A549 (cell line): ENCODE data around the gene AP2A2. TPM values are rescaled to one million over a fixed set of nuclear protein-coding genes. Genes with fewer than 3 reads are reported as not detected.
A peak's percentile ranks its signal among the peaks of the same experiment; 100 is the strongest.

Experiments used
- ATAC-seq, 2 experiments: fragments of 200-7000 bp in 1 of 2; fragments of >200 bp in 1 of 2; cut with Nextera tagmentation in 1 of 2; cut with Tn5 transposase in 1 of 2; 3 replicates each; pipeline versions ENCODE4 v1.8.0 to v1.9.1; 2018 to 2020; ENCODE audit warnings: mild to moderate bottlenecking in 1 of 2, moderate library complexity in 1 of 2
- CTCF ChIA-PET: fragments of 300-600 bp; sonication (Branson Sonifier 250); formaldehyde crosslinking; extraction: SDS; loops from one replicate; lab custom pipeline; 2021; ENCODE audit warnings: antibody characterized with exemption, inconsistent platforms; lab: Yijun Ruan, JAX
- POLR2A ChIA-PET: fragments of 350-600 bp; formaldehyde crosslinking; extraction: SDS; loops from one replicate; lab custom pipeline; 2021; ENCODE audit warnings: antibody characterized with exemption, inconsistent platforms; lab: Yijun Ruan, JAX
- DNase-seq, 2 experiments: peaks; one replicate each; pipeline versions ENCODE4 v3.0.0 to v3.0.0-alpha.2; 2011 to 2016; ENCODE audit warnings: low read depth in 1 of 2, low spot score in 1 of 2
- FAIRE-seq: peaks from 2 replicates; lab custom pipeline; 2011; peaks lifted over from hg19 to GRCh38; lab: Jason Lieb, UNC
- H3K27ac ChIP-seq, 2 experiments: fragments of >200 bp; sonication (Bioruptor Twin); formaldehyde crosslinking; 3 replicates each; pipeline ENCODE4 v1.5.1; 2016 to 2017
- H3K4me1 ChIP-seq: fragments of >200 bp; sonication (Bioruptor Twin); formaldehyde crosslinking; 3 replicates; pipeline ENCODE4 v1.6.1; 2016
- H3K4me2 ChIP-seq: fragments of >200 bp; sonication (Bioruptor Twin); formaldehyde crosslinking; 3 replicates; pipeline ENCODE4 v1.6.1; 2016
- H3K4me3 ChIP-seq: fragments of >200 bp; sonication (Bioruptor Twin); formaldehyde crosslinking; 3 replicates; pipeline ENCODE4 v1.5.1; 2016
- H3K9me3 ChIP-seq: fragments of >200 bp; sonication (Bioruptor Twin); formaldehyde crosslinking; 3 replicates; pipeline ENCODE4 v1.6.1; 2016
- ATOH8 ChIP-seq: fragments of 250-450 bp; sonication (Bioruptor Pico); IDR thresholded peaks from 2 replicates; pipeline ENCODE4 v1.5.0; 2020; ENCODE audit warnings: low read depth, mild to moderate bottlenecking, moderate library complexity
- CEBPB ChIP-seq, 2 experiments: fragments of >200 bp in 1 of 2; sonication (Bioruptor Twin) in 1 of 2; formaldehyde crosslinking in 1 of 2; IDR thresholded peaks; 2 replicates each; pipeline ENCODE4 v1.6.1; 2012 to 2016
- CTCF ChIP-seq: fragments of >200 bp; sonication (Bioruptor Twin); formaldehyde crosslinking; IDR thresholded peaks from 3 replicates; pipeline ENCODE4 v1.5.1; 2016
- EHMT2 ChIP-seq: fragments of 200-600 bp; sonication (generic); IDR thresholded peaks from 2 replicates; pipeline ENCODE4 v1.6.1; 2016; ENCODE audit warnings: antibody characterized with exemption, low read depth, mild to moderate bottlenecking, moderate library complexity
- ESRRA ChIP-seq: fragments of 150-350 bp; IDR thresholded peaks from 2 replicates; pipeline ENCODE4 v1.6.1; 2014; ENCODE audit warnings: mild to moderate bottlenecking, low read length, borderline replicate concordance
- FOSB ChIP-seq: fragments of 250-450 bp; sonication (Bioruptor Pico); IDR thresholded peaks from 2 replicates; pipeline ENCODE4 v1.5.0; 2020; ENCODE audit warnings: mild to moderate bottlenecking, moderate library complexity
- FOXS1 ChIP-seq: fragments of 250-450 bp; sonication (Bioruptor Pico); IDR thresholded peaks from 2 replicates; pipeline ENCODE4 v1.5.0; 2020; ENCODE audit warnings: mild to moderate bottlenecking, moderate library complexity
- GATA3 ChIP-seq: IDR thresholded peaks from 2 replicates; pipeline ENCODE4 v1.6.1; 2012; ENCODE audit warnings: borderline replicate concordance
- HEYL ChIP-seq: fragments of 250-450 bp; sonication (Bioruptor Pico); IDR thresholded peaks from 2 replicates; pipeline ENCODE4 v1.8.0; 2021; ENCODE audit warnings: mild to moderate bottlenecking, moderate library complexity
- HOXB13 ChIP-seq: fragments of 250-450 bp; sonication (Bioruptor Pico); IDR thresholded peaks from 2 replicates; pipeline ENCODE4 v1.5.0; 2020; ENCODE audit warnings: low read depth, mild to moderate bottlenecking, moderate library complexity
- HOXB5 ChIP-seq: fragments of 250-450 bp; sonication (Bioruptor Pico); IDR thresholded peaks from 2 replicates; pipeline ENCODE4 v1.5.0; 2020; ENCODE audit warnings: mild to moderate bottlenecking, moderate library complexity
- NFE2L2 ChIP-seq: fragments of 150-350 bp; conservative IDR thresholded peaks from 2 replicates; pipeline ENCODE4 v1.6.1; 2014; ENCODE audit warnings: low read length
- NPAS2 ChIP-seq: fragments of 250-450 bp; sonication (Bioruptor Pico); IDR thresholded peaks from 2 replicates; pipeline ENCODE4 v1.8.0; 2022; ENCODE audit warnings: mild to moderate bottlenecking, moderate library complexity, borderline replicate concordance
- NR3C1 ChIP-seq: fragments of >200 bp; sonication (Bioruptor Twin); formaldehyde crosslinking; IDR thresholded peaks from 3 replicates; pipeline ENCODE4 v1.6.1; 2017
- RARB ChIP-seq: fragments of 250-450 bp; sonication (Bioruptor Pico); IDR thresholded peaks from 2 replicates; pipeline ENCODE4 v1.8.0; 2021; ENCODE audit warnings: mild to moderate bottlenecking, moderate library complexity
- REST ChIP-seq: fragments of 200-600 bp; sonication (generic); IDR thresholded peaks from 2 replicates; pipeline ENCODE4 v1.6.1; 2016; ENCODE audit warnings: antibody characterized with exemption, mild to moderate bottlenecking, moderate library complexity
- TP53 ChIP-seq: fragments of 250-450 bp; sonication (Bioruptor Pico); IDR thresholded peaks from 2 replicates; pipeline ENCODE4 v1.5.0; 2021; ENCODE audit warnings: mild to moderate bottlenecking, moderate library complexity
- ZNF302 ChIP-seq: fragments of 250-450 bp; sonication (Bioruptor Pico); IDR thresholded peaks from 2 replicates; pipeline ENCODE4 v1.9.0; 2021; ENCODE audit warnings: inconsistent platforms, mild to moderate bottlenecking, moderate library complexity
- WGBS: methylation state at CpG from one replicate; pipeline ENCODE4 v1.1.6; 2017; ENCODE audit errors: missing lambda C conversion rate; 5-methylcytosine and 5-hydroxymethylcytosine counted together
- polyA plus RNA-seq, 4 experiments: library from polyadenylated mRNA; depleted of rRNA in 3 of 4; stranded (reverse); fragments of >200 nt; fragmentation: RNase III in 1 of 4; extraction: RNeasy Plus Mini Kit Qiagen cat#74134 plus additional on column Dnase treatment in 1 of 4; gene quantifications; 2 replicates in 3 of 4; 3 replicates in 1 of 4; pipeline ENCODE4 v1.2.3, GENCODE V29; 2011 to 2017

Gene AP2A2
- polyA plus RNA-seq, 2 of the 4 experiments (the other 2 are of a cell fraction): 39.4 to 60.4 TPM

GRCh38 chr11:1053121-1053901, 127.6 kb downstream of the AP2A2 start:
- H3K4me3 ChIP-seq: no peak overlapping the region
- H3K9me3 ChIP-seq: no peaks in the 10 kb centered on the region
- H3K4me2 ChIP-seq: peak overlapping the region; percentile 54; the same call in 2 of the 3 replicates
- no peak for TF ChIP-seq NFE2L2
- TF ChIP-seq ATOH8: no peak
- TF ChIP-seq CTCF: no peak
- TF ChIP-seq TP53: no peak
- TF ChIP-seq HEYL (CRISPR knock-in tag): no peak
- no peak for TF ChIP-seq ESRRA
- TF ChIP-seq GATA3: no peak
- ChIA-PET POLR2A (no interaction called here), CTCF (interaction anchor here (1.0 to 3.9 kb wide), 7 partner anchors 10 to 205 kb away, joined by 3 to 38 read pairs (median 7); no protein-coding TSS in a partner anchor)
- DNase-seq (no peak), ATAC-seq (0 out of 6 replicates have a peak, but pooled peaks of 1 of the 2 experiments have one; percentile 9), FAIRE-seq (no peak)
- H3K27ac ChIP-seq: peak overlapping the region; percentile 57 to 81; a peak in 5 of 6 replicates
- 72% methylated on average over 21 of the region's 25 CpGs for WGBS
- H3K4me1 ChIP-seq: peaks cover 48% of the 10 kb centered on the region

DNA sequence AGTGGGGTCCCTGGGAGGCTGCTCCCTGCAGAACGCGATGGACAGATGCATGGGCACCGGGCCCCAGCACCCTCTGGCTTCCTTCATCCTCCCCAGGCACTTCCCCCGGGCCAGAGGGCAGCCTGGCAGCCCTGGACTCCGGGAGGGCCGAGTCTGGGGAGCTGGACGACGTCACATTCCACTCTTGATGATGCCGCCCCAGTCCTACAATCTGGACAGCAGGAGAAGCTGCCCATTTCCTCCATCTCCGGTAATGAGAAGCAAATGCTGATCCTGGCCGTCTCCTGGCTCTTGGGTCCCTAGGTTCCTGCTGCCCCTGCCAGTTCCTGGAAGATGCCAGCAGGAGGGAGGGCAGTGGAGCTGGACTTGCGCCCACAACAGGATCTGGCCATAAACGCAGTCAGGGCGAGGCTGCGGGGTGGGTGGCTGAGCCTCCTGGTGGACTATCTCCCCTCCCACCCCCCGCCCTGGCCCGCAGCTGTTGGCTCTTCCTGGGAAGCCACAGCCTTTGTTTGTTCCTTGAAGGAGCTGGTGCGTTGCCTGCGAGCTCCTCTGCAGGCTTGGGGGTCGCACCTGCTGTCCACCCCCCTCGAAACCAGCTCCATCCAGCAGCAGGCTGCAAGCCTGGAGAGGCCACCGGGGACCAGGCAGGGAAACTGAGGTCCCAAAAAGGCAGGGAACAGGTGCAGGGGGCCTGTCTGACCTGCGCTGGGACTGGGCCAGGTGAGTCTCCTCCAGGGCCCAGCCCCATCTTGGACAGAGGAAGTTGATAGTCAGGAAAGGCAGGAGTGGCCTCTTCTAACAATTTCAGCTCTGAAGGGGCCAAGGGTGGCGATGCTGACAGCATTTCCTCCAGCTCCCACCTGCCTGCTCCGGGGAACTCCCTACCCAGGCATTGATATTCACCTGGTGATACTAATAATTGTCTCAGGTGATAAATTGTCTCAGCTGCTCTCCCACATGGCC, 128.8 kb downstream of the AP2A2 start:
- FAIRE-seq (no peak), DNase-seq (peak in 1 of 2 experiments; percentile 64), ATAC-seq (peak in 1 of 2 experiments; percentile 2; a peak in 2 of 6 replicates)
- peak overlapping the region; percentile 54 for H3K4me2 ChIP-seq
- H3K9me3 ChIP-seq: no peaks in the 10 kb centered on the region
- peak overlapping the region; percentile 57 to 81; a peak in 5 of 6 replicates for H3K27ac ChIP-seq
- ChIA-PET POLR2A (interaction anchor here (0.5 to 0.6 kb wide), 2 partner anchors 12 to 198 kb away, joined by 3 read pairs; no protein-coding TSS in a partner anchor), CTCF (interaction anchor here (0.7 to 2.2 kb wide), 8 partner anchors 9 to 206 kb away, joined by 3 to 9 read pairs (median 4); no protein-coding TSS in a partner anchor)
- TF ChIP-seq FOSB (CRISPR knock-in tag): no peak
- no peak for TF ChIP-seq FOXS1
- TF ChIP-seq ZNF302: no peak
- no peak for TF ChIP-seq HOXB13 (CRISPR knock-in tag)
- TF ChIP-seq NFE2L2: no peak
- TF ChIP-seq EHMT2: no peak
- no peak for TF ChIP-seq ESRRA
- no peak for TF ChIP-seq NR3C1
- TF ChIP-seq CEBPB (IDR thresholded peaks at IDR 0.05): no peak
- TF ChIP-seq HOXB5: no peak
- TF ChIP-seq REST: no peak
- TF ChIP-seq NPAS2: no peak
- TF ChIP-seq GATA3: no peak
- TF ChIP-seq RARB: no peak
- no peak overlapping the region for H3K4me3 ChIP-seq
- peaks cover 48% of the 10 kb centered on the region for H3K4me1 ChIP-seq
- WGBS: 48% methylated on average over 13 of the region's 25 CpGs
